GM12878 (cell line): ENCODE data around the gene LSAMP.

Experiments
- BCL3 ChIP-seq: IDR thresholded peaks from 2 replicates; pipeline ENCODE4 v1.6.1; 2011; ENCODE audit warnings: borderline replicate concordance, low read depth, mild to moderate bottlenecking, moderate library complexity, low read length; ENCODE audit not compliant: insufficient read depth, poor library complexity, severe bottlenecking
- BMI1 ChIP-seq: fragments of 450-650 bp; IDR thresholded peaks from 2 replicates; pipeline ENCODE4 v1.6.1; 2016; ENCODE audit warnings: mild to moderate bottlenecking, moderate library complexity, borderline replicate concordance
- CHD2 ChIP-seq: IDR thresholded peaks from 2 replicates; pipeline ENCODE4 v1.6.1; 2011; ENCODE audit warnings: low read depth, low read length, improper control_type of control experiment, borderline replicate concordance
- CTCF ChIP-seq, 3 experiments: IDR thresholded peaks in 2 of 3; conservative IDR thresholded peaks in 1 of 3; 2 replicates each; pipeline ENCODE4 v1.5.1; 2011; ENCODE audit warnings: low read depth in 3 of 3, low read length in 3 of 3, mild to moderate bottlenecking in 3 of 3, control low read depth in 2 of 3, moderate library complexity in 2 of 3, inconsistent platforms in 1 of 3, mixed read lengths in 1 of 3; ENCODE audit not compliant: control insufficient read depth in 2 of 3, insufficient read depth in 1 of 3; ENCODE audit errors: extremely low read depth in 1 of 3
- EZH2 ChIP-seq: IDR thresholded peaks from 2 replicates; pipeline ENCODE4 v1.6.1; 2012; ENCODE audit warnings: low read depth, mild to moderate bottlenecking, control low read depth, inconsistent platforms, low read length, borderline replicate concordance; ENCODE audit not compliant: control insufficient read depth
- IKZF2 ChIP-seq, 2 experiments: fragments of 450-650 bp; IDR thresholded peaks; 2 replicates each; pipeline ENCODE4 v1.6.1; 2017; ENCODE audit warnings: mild to moderate bottlenecking in 2 of 2, moderate library complexity in 2 of 2
- MEF2A ChIP-seq: IDR thresholded peaks from 2 replicates; pipeline ENCODE4 v1.6.1; 2011; ENCODE audit warnings: low read depth, mild to moderate bottlenecking, low read length, moderate library complexity; ENCODE audit not compliant: insufficient read depth
- MTA3 ChIP-seq: IDR thresholded peaks from 2 replicates; pipeline ENCODE4 v1.6.1; 2012; ENCODE audit warnings: low read length, inconsistent platforms, borderline replicate concordance
- NFIC ChIP-seq: IDR thresholded peaks from 2 replicates; pipeline ENCODE4 v1.6.1; 2012; ENCODE audit warnings: low read depth, mild to moderate bottlenecking, inconsistent platforms, low read length, moderate library complexity
- PKNOX1 ChIP-seq: fragments of 450-650 bp; IDR thresholded peaks from 2 replicates; pipeline ENCODE4 v1.6.1; 2016; ENCODE audit warnings: mild to moderate bottlenecking
- SMARCA5 ChIP-seq: fragments of 450-650 bp; IDR thresholded peaks from 2 replicates; pipeline ENCODE4 v1.6.1; 2017; ENCODE audit warnings: mild to moderate bottlenecking
- USF1 ChIP-seq: IDR thresholded peaks from 2 replicates; pipeline ENCODE4 v1.6.1; 2011; ENCODE audit warnings: borderline replicate concordance, low read depth, mild to moderate bottlenecking, moderate library complexity, mixed read lengths, low read length; ENCODE audit not compliant: insufficient read depth; ENCODE audit errors: extremely low read length
- YY1 ChIP-seq: IDR thresholded peaks from 2 replicates; pipeline ENCODE4 v1.6.1; 2011; ENCODE audit warnings: low read depth, mild to moderate bottlenecking, low read length

GRCh38 chr3:116270056-116270455 is 175.2 kb downstream of the LSAMP start:
- TF ChIP-seq BCL3 (no peak), IKZF2 (IDR thresholded peaks at IDR 0.05) (no peak), CTCF (IDR thresholded peaks at IDR 0.05 in 2 of 3, conservative IDR thresholded peaks at IDR 0.05 in 1 of 3; ENCODE audit: control insufficient read depth in 2 of 3, extremely low read depth in 1 of 3, insufficient read depth in 1 of 3, low read depth in 3 of 3, low read length in 3 of 3) (no peak), EZH2 (no peak), BMI1 (no peak), MEF2A (no peak), SMARCA5 (no peak), CHD2 (no peak), YY1 (no peak), USF1 (no peak), PKNOX1 (no peak), MTA3 (no peak), NFIC (no peak)
